ENCODE measurements around the gene HPCAL1.

DNA sequence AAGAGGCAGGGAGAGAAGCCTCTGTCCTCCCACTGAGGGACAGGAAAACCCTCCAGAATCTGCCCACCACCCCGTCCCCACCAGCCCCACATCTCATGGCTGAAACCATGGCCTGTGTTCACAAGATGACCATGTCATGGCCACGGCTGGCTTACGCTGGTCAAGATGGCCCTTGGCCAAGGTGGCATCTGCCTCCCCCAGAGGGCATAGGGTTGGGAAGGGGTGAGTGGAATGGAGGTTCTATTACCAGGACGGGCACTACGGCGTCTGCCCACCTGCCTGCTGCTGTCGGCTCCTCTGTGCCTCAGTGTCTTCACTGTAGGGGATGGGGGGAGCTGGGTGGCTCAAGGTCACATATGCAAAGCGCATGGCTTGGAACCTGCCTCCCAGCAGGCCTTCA is 125.7 kb downstream of the HPCAL1 start:
- TF ChIP-seq, protein P1, sequence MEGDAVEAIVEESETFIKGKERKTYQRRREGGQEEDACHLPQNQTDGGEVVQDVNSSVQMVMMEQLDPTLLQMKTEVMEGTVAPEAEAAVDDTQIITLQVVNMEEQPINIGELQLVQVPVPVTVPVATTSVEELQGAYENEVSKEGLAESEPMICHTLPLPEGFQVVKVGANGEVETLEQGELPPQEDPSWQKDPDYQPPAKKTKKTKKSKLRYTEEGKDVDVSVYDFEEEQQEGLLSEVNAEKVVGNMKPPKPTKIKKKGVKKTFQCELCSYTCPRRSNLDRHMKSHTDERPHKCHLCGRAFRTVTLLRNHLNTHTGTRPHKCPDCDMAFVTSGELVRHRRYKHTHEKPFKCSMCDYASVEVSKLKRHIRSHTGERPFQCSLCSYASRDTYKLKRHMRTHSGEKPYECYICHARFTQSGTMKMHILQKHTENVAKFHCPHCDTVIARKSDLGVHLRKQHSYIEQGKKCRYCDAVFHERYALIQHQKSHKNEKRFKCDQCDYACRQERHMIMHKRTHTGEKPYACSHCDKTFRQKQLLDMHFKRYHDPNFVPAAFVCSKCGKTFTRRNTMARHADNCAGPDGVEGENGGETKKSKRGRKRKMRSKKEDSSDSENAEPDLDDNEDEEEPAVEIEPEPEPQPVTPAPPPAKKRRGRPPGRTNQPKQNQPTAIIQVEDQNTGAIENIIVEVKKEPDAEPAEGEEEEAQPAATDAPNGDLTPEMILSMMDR (IDR thresholded peaks at IDR 0.05; ENCODE audit: low read depth, low read length, poor library complexity, severe bottlenecking) = no peak
- no peak for TF ChIP-seq EZH2phosphoT487 (IDR thresholded peaks at IDR 0.05; ENCODE audit: borderline replicate concordance, low read length)
